Ishikawa (cell line): ENCODE measurements around the gene TRERF1.

Experiments used
- EGR1 ChIP-seq: IDR thresholded peaks from 2 replicates; pipeline ENCODE4 v1.6.1; 2012
- EP300 ChIP-seq: IDR thresholded peaks from 2 replicates; pipeline ENCODE4 v1.6.1; 2012; ENCODE audit warnings: borderline replicate concordance
- MAX ChIP-seq: IDR thresholded peaks from 2 replicates; pipeline ENCODE4 v1.6.1; 2012
- RAD21 ChIP-seq: IDR thresholded peaks from 2 replicates; pipeline ENCODE4 v1.6.1; 2012; ENCODE audit warnings: low read depth
- REST ChIP-seq: IDR thresholded peaks from 2 replicates; pipeline ENCODE4 v1.6.1; 2012; ENCODE audit warnings: low read depth, mild to moderate bottlenecking
- TAF1 ChIP-seq: IDR thresholded peaks from 2 replicates; pipeline ENCODE4 v1.6.1; 2012; ENCODE audit warnings: low read depth, mild to moderate bottlenecking
- USF1 ChIP-seq: IDR thresholded peaks from 2 replicates; pipeline ENCODE4 v1.6.1; 2012
- YY1 ChIP-seq: IDR thresholded peaks from 2 replicates; pipeline ENCODE4 v1.6.1; 2012; ENCODE audit warnings: low read depth
- ZBTB7A ChIP-seq: IDR thresholded peaks from 2 replicates; pipeline ENCODE4 v1.6.1; 2012; ENCODE audit warnings: low read depth

GRCh38 chr6:42302411-42302810 is 149.3 kb downstream of the TRERF1 start:
- TF ChIP-seq REST (no peak), EP300 (no peak), MAX (no peak), USF1 (no peak), TAF1 (no peak), EGR1 (no peak), YY1 (no peak), RAD21 (no peak), ZBTB7A (no peak)
